ENCODE results near the gene AMER2. TPM values are rescaled to one million over a fixed set of nuclear protein-coding genes. Genes with fewer than 3 reads are reported as not detected.

AMER2 gene
- total RNA-seq, 1 donor from 2014 or later, result 0.04 TPM

GRCh38 chr13:25148402-25148771 lies 23.7 kb downstream of the AMER2 start:
- peaks cover 5% of the 10 kb centered on the region for H3K27me3 ChIP-seq (ENCODE audit: control insufficient read depth, insufficient read depth, low read length)
- no peak overlapping the region for H3K4me3 ChIP-seq (ENCODE audit: low read depth, low read length)
- TF ChIP-seq CTCF (IDR thresholded peaks at IDR 0.05; ENCODE audit: insufficient read depth, low read length, poor library complexity, severe bottlenecking), result no peak
- no peaks in the 10 kb centered on the region for H3K36me3 ChIP-seq (ENCODE audit: control insufficient read depth, insufficient read depth, low read length)
- no peak for DNase-seq (ENCODE audit: low read depth)

GRCh38 chr13:25147638-25148401 lies 24.3 kb downstream of the AMER2 start:
- peaks cover 5% of the 10 kb centered on the region for H3K27me3 ChIP-seq (ENCODE audit: control insufficient read depth, insufficient read depth, low read length)
- H3K36me3 ChIP-seq (ENCODE audit: control insufficient read depth, insufficient read depth, low read length), result no peaks in the 10 kb centered on the region
- no peak overlapping the region for H3K4me3 ChIP-seq (ENCODE audit: low read depth, low read length)
- DNase-seq (ENCODE audit: low read depth), result no peak
- TF ChIP-seq CTCF (IDR thresholded peaks at IDR 0.05; ENCODE audit: insufficient read depth, low read length, poor library complexity, severe bottlenecking), result no peak

- Histone ChIP-seq H3K27me3 (ENCODE audit: control insufficient read depth, insufficient read depth, low read length) (no peaks in the 10 kb centered on the region), H3K36me3 (ENCODE audit: control insufficient read depth, insufficient read depth, low read length) (no peaks in the 10 kb centered on the region), H3K4me3 (ENCODE audit: low read depth, low read length) (no peak overlapping the region)
- TF ChIP-seq CTCF (IDR thresholded peaks at IDR 0.05; ENCODE audit: insufficient read depth, low read length, poor library complexity, severe bottlenecking), result no peak
- no peak for DNase-seq (ENCODE audit: low read depth)
Observed at GRCh38 chr13:25143706-25144105, 28.4 kb downstream of the AMER2 start.

GRCh38 chr13:25141042-25141441 lies 31.0 kb downstream of the AMER2 start:
- TF ChIP-seq CTCF (IDR thresholded peaks at IDR 0.05; ENCODE audit: insufficient read depth, low read length, poor library complexity, severe bottlenecking), result no peak
- Histone ChIP-seq H3K4me3 (ENCODE audit: low read depth, low read length) (no peak overlapping the region), H3K27me3 (ENCODE audit: control insufficient read depth, insufficient read depth, low read length) (peaks cover 5% of the 10 kb centered on the region), H3K36me3 (ENCODE audit: control insufficient read depth, insufficient read depth, low read length) (no peaks in the 10 kb centered on the region)
- DNase-seq (ENCODE audit: low read depth), result no peak

- Histone ChIP-seq H3K4me3 (ENCODE audit: low read depth, low read length) (no peak overlapping the region), H3K27me3 (ENCODE audit: control insufficient read depth, insufficient read depth, low read length) (peaks cover 5% of the 10 kb centered on the region)
- TF ChIP-seq CTCF (IDR thresholded peaks at IDR 0.05; ENCODE audit: insufficient read depth, low read length, poor library complexity, severe bottlenecking), result no peak
Observed at GRCh38 chr13:25137788-25138115, 34.3 kb downstream of the AMER2 start.

More at GRCh38 chr13:25137788-25138115, 34.3 kb downstream of the AMER2 start:
- no peaks in the 10 kb centered on the region for H3K36me3 ChIP-seq (ENCODE audit: control insufficient read depth, insufficient read depth, low read length)
- DNase-seq (ENCODE audit: low read depth), result no peak

All from kidney epithelial cell (primary cell).